GM19035 (cell line): ENCODE measurements around the gene SON.

Source experiments
- ATAC-seq: cut with Tn5 transposase; IDR thresholded peaks from one replicate; pipeline ENCODE4 v1.9.1; 2021; ENCODE audit not compliant: unreplicated experiment

SON gene

DNA sequence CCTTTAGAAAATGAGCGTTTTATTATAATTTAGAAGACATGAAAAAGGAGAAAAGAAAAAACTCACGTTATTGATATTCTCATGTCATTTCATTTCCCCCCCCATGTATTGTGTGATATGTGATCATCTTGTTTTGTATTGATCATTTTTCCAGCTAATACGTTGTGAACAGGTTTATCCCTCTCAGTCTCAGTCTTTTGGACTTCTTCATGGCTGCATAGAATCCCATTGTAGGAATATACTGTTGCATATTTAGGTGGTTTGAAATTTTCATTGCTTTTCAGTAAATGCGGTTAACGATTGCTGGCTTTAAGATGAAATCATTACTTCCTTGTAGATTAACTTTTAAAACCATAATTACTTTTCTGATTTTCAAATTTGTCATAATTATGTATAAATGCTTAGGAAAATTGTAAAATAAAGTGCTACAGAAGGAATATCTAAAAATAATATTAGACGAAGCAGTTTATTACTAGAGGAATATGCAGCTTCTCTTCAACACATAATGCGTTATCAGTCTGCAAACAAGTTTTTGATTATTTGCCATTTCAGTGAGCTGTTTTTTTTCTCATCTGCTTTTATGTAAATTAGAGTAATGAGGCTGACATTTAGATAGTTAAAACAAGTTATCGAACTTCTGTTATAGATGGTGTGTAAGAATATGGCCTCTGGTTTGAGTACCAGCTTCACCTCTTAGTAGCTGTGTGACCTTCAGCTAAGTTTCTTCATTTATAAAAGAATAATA lies 1.8 kb downstream of the SON start:
- no peak for ATAC-seq

DNA sequence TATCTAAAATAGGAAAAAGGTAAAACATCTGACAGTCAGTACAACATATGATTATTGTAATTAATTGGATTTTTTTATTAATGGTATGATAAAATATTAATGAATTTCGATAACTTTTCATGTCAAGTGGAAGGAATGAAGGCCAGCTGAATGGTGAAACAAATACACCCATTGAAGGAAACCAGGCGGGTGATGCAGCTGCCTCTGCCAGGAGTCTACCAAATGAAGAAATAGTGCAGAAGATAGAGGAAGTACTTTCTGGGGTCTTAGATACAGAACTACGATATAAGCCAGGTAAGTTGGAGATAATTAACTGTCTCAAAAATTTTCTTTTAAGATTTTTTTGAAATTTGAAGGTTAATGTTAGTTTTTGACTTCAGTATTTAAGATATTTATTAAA lies 3.2 kb downstream of the SON start:
- ATAC-seq, result no peak

DNA sequence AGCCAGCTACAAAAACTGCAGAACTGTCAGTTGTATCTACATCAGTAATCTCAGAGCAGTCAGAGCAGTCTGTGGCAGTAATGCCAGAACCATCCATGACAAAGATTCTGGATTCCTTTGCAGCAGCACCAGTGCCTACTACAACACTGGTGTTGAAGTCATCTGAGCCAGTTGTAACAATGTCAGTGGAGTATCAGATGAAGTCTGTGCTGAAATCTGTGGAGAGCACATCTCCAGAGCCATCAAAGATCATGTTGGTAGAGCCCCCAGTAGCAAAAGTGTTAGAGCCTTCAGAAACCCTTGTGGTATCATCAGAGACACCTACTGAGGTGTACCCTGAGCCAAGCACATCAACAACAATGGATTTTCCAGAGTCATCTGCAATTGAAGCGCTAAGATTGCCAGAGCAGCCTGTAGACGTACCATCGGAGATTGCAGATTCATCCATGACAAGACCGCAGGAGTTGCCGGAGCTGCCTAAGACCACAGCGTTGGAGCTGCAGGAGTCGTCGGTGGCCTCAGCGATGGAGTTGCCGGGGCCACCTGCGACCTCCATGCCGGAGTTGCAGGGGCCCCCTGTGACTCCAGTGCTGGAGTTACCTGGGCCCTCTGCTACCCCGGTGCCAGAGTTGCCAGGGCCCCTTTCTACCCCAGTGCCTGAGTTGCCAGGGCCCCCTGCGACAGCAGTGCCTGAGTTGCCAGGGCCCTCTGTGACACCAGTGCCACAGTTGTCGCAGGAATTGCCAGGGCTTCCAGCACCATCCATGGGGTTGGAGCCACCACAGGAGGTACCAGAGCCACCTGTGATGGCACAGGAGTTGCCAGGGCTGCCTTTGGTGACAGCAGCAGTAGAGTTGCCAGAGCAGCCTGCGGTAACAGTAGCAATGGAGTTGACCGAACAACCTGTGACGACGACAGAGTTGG lies 7.3 kb downstream of the SON start:
- no peak for ATAC-seq

DNA sequence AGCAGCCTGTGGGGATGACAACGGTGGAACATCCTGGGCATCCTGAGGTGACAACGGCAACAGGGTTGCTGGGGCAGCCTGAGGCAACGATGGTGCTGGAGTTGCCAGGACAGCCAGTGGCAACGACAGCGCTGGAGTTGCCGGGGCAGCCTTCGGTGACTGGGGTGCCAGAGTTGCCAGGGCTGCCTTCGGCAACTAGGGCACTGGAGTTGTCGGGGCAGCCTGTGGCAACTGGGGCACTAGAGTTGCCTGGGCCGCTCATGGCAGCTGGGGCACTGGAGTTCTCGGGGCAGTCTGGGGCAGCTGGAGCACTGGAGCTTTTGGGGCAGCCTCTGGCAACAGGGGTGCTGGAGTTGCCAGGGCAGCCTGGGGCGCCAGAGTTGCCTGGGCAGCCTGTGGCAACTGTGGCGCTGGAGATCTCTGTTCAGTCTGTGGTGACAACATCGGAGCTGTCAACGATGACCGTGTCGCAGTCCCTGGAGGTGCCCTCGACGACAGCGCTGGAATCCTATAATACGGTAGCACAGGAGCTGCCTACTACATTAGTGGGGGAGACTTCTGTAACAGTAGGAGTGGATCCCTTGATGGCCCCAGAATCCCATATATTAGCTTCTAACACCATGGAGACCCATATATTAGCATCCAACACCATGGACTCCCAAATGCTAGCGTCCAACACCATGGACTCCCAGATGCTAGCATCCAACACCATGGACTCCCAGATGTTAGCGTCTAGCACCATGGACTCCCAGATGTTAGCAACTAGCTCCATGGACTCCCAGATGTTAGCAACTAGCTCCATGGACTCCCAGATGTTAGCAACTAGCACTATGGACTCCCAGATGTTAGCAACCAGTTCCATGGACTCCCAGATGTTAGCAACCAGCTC lies 8.2 kb downstream of the SON start:
- ATAC-seq, result no peak

DNA sequence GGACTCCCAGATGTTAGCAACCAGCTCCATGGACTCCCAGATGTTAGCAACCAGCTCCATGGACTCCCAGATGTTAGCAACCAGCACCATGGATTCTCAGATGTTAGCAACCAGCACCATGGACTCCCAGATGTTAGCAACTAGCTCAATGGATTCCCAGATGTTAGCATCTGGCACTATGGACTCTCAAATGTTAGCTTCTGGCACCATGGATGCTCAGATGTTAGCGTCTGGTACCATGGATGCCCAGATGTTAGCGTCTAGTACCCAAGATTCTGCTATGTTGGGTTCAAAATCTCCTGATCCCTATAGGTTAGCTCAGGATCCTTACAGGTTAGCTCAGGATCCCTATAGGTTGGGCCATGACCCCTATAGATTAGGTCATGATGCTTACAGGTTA lies 8.8 kb downstream of the SON start:
- ATAC-seq, result no peak

DNA sequence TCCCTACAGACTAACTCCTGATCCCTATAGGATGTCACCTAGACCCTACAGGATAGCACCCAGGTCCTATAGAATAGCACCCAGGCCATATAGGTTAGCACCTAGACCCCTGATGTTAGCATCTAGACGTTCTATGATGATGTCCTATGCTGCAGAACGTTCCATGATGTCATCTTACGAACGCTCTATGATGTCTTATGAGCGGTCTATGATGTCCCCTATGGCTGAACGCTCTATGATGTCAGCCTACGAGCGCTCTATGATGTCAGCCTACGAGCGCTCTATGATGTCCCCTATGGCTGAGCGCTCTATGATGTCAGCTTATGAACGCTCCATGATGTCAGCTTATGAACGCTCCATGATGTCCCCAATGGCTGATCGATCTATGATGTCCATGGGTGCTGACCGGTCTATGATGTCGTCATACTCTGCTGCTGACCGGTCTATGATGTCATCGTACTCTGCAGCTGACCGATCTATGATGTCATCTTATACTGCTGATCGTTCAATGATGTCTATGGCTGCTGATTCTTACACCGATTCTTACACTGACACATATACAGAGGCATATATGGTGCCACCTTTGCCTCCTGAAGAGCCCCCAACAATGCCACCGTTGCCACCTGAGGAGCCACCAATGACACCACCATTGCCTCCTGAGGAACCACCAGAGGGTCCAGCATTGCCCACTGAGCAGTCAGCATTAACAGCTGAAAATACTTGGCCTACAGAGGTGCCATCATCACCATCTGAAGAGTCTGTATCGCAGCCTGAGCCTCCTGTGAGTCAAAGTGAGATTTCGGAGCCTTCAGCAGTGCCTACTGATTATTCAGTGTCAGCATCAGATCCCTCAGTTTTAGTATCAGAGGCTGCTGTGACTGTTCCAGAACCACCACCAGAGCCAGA lies 9.5 kb downstream of the SON start:
- ATAC-seq, result no peak

DNA sequence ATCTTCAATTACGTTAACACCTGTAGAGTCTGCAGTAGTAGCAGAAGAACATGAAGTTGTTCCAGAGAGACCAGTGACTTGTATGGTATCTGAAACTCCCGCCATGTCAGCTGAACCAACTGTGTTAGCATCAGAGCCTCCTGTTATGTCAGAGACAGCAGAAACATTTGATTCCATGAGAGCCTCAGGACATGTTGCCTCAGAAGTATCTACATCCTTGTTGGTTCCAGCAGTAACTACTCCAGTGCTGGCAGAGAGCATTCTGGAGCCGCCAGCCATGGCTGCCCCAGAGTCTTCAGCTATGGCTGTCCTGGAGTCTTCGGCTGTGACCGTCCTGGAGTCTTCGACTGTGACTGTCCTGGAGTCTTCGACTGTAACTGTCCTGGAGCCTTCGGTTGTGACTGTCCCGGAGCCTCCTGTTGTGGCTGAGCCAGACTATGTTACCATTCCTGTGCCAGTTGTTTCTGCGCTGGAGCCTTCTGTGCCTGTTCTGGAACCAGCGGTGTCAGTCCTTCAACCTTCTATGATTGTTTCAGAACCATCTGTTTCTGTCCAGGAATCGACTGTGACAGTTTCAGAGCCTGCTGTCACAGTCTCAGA lies 10.3 kb downstream of the SON start:
- ATAC-seq, result no peak

DNA sequence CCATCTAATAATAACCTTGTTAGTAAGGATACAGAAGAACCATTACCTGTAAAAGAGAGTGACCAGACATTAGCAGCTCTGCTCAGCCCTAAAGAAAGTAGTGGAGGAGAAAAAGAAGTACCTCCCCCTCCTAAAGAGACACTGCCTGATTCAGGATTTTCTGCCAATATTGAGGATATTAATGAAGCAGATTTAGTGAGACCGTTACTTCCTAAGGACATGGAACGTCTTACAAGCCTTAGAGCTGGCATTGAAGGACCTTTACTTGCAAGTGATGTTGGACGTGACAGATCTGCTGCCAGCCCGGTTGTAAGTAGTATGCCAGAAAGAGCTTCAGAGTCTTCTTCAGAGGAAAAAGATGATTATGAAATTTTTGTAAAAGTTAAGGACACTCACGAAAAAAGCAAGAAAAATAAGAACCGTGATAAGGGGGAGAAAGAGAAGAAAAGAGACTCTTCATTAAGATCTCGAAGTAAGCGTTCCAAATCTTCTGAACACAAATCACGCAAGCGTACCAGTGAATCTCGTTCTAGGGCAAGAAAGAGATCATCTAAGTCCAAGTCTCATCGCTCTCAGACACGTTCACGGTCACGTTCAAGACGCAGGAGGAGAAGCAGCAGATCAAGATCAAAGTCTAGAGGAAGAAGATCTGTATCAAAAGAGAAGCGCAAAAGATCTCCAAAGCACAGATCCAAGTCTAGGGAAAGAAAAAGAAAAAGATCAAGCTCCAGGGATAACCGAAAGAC lies 11.6 kb downstream of the SON start:
- no peak for ATAC-seq

DNA sequence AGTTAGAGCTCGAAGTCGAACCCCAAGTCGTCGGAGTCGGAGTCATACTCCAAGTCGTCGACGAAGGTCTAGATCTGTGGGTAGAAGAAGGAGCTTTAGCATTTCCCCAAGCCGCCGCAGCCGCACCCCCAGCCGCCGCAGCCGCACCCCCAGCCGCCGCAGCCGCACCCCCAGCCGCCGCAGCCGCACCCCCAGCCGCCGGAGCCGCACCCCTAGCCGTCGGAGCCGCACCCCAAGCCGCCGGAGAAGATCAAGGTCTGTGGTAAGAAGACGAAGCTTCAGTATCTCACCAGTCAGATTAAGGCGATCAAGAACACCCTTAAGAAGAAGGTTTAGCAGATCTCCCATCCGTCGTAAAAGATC lies 12.1 kb downstream of the SON start:
- ATAC-seq, result no peak

DNA sequence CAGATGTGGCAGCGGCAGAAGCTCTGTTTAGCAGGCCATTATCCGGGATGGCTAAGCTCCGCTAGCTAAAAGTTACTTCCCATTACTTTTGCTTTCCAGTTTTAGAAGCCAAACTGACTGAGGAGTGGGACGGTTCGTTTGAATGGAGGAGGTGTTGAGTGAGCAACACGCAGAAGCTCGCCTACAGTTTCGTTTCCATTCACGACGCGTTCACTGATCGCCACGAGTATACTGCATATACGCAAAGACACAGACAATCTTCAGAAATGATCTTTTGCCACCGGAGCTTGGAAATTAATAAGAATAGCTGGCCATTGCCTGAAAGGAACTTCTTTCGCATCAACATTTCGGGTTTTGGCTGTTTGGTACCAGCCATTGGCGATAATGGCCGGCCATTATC lies 14.6 kb downstream of the SON start:
- no peak for ATAC-seq

DNA sequence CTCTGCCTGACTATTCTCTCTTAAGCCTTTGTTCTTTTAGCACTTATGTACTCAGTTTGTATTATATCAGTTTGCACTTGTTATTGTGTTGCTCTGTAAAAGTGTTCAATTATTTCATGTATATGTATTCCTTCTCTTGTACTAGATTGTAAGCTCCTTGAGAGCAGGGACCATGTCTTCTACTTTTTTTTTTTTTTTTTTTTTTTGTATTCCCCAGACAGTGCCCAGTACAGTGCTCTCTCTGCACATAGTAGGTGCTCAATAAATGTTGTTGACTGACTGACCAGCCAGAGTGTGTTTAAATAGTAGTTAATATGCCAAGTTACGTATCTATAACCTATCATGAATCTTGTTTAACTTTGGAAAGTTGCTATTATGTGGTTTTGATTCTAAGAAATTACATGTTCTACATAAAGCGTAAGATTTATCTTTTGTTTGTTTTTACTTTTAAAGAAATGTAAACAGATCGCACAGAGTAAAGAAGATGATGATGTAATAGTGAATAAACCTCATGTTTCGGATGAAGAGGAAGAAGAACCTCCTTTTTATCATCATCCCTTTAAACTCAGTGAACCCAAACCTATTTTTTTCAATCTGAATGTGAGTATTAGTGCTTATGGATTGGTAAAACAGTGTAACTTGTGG lies 16.1 kb downstream of the SON start:
- ATAC-seq, result no peak

DNA sequence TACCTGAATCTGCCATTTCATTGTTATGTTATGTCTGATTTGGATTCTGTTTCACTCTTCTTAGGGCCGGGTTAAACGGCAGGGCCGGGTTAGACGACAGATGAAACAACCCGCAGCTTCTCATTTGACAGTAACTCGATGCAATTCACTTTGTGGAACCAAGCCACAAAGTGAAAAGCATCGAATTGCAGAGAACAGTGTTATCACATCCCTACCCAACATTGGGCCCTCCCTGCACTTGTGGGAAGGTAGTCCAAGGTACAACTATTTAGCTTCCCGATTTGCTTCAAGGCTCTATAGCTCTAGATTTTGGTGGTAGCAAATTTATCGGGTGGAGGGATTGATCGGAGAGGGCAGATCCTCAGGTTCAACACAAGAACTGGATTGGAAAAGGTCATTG lies 17.0 kb downstream of the SON start:
- ATAC-seq, result no peak

DNA sequence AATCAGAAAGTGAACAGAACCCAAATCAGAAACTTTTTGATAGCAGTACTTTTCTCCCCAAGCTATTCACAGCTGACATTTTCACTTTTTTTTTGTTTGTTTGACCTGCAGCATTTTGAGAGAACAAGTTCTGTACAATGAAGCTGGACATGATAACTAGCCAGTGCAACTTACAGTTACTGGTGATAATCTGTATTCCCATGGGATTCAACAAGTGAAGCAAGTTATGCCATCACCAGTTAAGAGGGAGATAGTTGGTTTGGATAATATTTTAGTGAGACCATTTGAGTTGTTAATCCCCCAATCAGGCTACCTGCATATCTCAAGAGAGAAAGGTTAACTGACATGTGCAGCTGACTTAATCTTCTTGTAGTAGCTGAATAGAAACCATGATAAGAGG lies 18.1 kb downstream of the SON start:
- no peak for ATAC-seq

DNA sequence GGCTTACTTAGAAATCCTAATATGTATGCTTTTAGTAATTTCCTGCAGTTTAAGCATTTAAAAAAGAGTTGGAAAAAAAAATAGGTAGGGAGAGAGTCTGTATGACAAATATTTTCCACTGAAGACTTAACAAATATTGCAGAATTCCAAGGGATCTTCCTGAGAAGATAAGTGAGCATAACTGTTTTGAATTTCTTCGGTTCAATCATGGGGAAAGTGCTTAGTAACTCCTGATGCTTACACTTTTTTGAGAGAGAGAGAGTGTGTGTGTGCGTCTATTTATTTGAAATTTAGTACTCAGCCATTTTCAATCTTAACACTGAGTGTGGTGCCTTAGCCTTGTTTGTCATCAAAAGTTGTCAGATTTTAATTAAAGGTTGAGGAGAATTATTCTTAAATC lies 18.5 kb downstream of the SON start:
- ATAC-seq, result no peak

DNA sequence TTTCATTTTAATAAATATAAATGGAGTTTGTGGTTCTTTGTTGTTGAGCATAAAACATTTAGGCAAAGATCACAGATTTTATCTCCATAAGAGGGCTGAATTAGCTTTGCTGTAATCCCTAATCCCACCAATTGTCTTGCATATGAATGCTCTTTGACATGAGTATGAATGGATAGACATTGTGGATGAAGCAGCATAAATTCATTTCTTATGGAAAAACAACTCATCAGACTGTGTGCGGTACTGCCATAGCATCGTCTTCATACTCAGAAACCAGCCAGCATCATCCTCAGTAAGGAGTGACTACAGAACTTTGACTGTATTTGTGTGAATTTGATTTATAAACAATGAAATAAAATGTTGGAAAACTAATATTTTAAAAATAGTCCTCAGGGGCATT lies 19.6 kb downstream of the SON start:
- ATAC-seq, result no peak

DNA sequence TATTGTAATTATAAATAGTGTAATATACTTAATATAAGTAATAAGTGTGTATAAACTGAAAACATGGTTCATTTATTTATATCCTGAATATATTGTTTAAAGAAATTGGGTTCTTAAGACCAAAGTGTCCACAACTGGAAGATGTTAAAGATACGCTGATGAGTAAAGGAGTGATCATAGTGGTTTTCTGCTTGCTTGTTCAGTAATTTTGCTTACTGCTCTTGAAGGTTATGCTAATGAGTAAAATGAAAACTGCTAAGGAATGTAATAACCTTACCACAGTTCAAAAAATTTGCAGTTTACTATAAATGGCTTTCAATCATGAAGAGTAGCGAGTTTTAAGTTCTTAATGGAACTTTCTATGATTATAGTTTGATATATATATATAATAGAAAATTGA lies 23.7 kb downstream of the SON start:
- no peak for ATAC-seq

DNA sequence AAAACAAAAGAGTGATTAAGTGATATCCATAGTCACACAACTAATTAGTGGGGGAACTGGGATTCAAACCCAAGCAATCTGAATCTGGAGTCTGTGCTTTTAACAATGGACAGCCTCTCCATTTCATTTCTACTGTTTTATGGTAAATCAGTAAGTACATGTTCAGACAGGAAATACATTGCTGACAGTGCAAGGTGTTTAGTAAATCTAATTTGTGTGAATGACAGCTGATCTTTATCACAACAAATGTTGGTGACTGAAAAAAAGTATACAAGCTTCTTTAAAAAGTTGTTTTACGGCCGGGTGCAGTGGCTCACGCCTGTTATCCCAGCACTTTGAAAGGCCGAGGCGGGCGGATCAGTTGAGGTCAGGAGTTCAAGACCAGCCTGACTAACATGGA lies 25.1 kb downstream of the SON start:
- no peak for ATAC-seq

DNA sequence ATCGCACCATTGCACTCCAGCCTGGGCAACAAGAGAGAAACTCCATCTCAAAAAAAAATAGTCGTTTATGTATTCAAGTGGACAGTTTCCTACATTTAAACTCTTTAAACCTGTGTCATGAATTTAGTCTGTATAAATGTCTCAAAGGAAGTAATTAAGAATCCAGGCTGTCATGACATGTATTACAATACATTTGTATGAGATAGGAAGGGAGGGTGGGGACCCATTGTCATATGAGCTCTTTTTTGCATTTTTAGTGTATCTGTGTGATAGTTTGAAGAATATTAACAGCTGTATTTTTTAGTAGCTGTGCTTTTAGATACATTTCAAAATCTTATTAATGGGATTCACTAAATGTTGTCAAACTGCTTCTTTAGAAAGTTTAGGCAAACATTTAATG lies 25.6 kb downstream of the SON start:
- no peak for ATAC-seq

DNA sequence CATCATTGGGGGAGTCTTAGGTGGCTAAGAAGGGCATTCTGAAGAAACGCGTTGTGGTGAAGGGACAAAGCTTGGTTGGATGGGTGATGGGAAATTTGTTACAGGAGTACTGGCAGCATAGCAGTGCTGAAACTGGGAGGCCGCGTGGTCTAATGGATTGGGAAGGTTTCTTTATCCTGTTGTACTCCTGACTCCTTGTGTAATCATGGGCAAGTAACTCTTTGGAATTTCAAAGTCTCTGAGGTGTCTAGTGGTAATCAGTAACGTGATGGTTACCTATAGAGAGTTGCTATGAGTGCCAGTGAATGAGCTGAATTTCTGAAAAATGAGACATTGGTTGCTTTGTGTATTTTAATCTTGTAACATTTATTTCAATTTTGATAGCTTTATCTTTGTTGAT lies 27.2 kb downstream of the SON start:
- no peak for ATAC-seq
